ENCODE data around the gene SDF4. TPM values are rescaled to one million over a fixed set of nuclear protein-coding genes. Genes with fewer than 3 reads are reported as not detected.

The SDF4 gene
- total and polyA plus RNA-seq, 11 donors, result 102 to 212 (median 120) TPM

DNA sequence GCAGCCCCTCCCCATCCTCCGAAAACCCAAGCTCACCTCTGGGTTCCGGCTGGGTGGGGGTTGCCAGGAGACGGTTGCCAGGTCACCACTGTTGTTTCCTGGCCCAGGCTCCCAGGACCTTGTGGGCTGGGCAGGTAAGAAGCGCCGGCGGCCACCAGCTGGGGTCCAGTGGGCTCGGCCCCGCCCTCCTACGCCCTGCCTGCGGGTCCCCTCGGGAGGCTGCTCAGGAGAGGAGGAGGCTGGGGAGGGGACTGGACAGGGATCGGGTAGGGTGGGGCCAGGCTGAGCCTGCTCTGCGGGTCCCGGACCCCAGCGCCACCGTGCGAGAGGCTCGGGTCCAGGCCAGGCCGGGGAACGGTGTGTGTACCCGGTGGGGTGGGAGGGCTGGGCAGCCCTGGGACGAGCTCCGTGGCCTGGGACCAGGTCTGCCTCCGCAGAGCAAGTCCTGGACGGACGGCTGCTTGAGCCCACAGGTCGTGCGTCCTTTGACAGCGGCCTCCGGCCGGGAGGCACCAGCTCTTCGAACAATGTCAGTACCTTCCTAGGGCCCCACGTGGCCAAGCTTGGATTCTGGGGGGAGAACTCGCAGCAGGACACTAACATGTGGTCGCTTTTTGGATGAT, 57.9 kb downstream of the SDF4 start, which contains the start of gene TTLL10:
TSS of gene TTLL10 (plus strand) at position 88 of the 623 bp plus-strand sequence. CDS start 5,336 bp downstream, outside the sequence.
- Histone ChIP-seq H3K27me3 (peaks cover 22 to 91% (median 66%) of the 10 kb centered on the region in 9 donors), H3K4me3 (no peak within 1 kb of the TSS), H3K27ac (no peak within 1 kb of the TSS), H3K36me3 (no peaks in the 10 kb centered on the region), H3K4me1 (peaks cover 0 to 9% (median 0%) of the 10 kb centered on the region in 12 donors), H3K9me3 (no peaks in the 10 kb centered on the region)
- peak in 4 of 5 donors; percentile 7 to 66 (median 24) for DNase-seq
- TF ChIP-seq POLR2A (IDR thresholded peaks at IDR 0.05), result no peak
- TF ChIP-seq, protein P1, sequence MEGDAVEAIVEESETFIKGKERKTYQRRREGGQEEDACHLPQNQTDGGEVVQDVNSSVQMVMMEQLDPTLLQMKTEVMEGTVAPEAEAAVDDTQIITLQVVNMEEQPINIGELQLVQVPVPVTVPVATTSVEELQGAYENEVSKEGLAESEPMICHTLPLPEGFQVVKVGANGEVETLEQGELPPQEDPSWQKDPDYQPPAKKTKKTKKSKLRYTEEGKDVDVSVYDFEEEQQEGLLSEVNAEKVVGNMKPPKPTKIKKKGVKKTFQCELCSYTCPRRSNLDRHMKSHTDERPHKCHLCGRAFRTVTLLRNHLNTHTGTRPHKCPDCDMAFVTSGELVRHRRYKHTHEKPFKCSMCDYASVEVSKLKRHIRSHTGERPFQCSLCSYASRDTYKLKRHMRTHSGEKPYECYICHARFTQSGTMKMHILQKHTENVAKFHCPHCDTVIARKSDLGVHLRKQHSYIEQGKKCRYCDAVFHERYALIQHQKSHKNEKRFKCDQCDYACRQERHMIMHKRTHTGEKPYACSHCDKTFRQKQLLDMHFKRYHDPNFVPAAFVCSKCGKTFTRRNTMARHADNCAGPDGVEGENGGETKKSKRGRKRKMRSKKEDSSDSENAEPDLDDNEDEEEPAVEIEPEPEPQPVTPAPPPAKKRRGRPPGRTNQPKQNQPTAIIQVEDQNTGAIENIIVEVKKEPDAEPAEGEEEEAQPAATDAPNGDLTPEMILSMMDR (IDR thresholded peaks at IDR 0.05), result no peak
- peak in 1 of 4 donors; percentile 40 for ATAC-seq
- 13 to 23% (median 16%) methylated on average over 13 to 35 of the region's 35 CpGs for WGBS, 4 donors
- intact Hi-C loops (cut with DNase I), result no loop called here

DNA sequence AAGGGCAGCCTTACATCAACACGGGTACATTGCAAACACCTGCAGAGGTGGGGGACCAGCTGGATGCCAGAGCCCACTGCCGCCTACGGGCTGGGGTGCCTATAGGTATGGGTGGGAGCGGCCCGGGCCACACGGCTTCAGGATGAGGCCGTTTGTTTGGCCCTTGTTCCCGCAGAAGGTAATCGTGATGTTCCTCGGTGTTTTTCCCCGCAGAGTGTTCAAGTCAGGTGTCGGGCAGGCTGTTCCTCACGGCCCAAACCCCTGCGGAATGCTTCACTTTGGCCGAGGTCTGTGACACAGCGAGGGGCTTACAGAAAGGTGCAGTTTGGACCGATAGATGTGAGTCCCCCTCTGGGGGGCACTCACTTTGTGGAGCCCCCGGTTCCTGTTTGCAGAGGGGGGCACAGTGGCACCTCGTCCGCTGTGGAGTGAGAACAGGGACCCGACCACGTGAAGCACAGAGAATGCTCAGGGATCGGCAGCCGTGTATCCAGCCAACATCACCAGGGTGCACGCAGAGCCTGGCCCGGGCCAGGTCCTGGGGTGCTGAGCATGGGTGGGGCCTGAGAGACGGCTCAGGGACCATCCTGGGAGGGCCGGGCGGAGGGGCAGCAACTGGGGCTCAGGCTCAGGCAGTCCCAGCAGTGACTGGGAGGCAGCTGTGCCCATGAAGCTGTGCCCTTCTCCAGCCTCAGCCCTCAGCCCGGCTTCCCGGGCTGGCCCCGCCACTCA, 58.6 kb downstream of the SDF4 start:
- H3K27ac ChIP-seq, result no peak overlapping the region
- intact Hi-C loops (cut with DNase I), result no loop called here

DNA sequence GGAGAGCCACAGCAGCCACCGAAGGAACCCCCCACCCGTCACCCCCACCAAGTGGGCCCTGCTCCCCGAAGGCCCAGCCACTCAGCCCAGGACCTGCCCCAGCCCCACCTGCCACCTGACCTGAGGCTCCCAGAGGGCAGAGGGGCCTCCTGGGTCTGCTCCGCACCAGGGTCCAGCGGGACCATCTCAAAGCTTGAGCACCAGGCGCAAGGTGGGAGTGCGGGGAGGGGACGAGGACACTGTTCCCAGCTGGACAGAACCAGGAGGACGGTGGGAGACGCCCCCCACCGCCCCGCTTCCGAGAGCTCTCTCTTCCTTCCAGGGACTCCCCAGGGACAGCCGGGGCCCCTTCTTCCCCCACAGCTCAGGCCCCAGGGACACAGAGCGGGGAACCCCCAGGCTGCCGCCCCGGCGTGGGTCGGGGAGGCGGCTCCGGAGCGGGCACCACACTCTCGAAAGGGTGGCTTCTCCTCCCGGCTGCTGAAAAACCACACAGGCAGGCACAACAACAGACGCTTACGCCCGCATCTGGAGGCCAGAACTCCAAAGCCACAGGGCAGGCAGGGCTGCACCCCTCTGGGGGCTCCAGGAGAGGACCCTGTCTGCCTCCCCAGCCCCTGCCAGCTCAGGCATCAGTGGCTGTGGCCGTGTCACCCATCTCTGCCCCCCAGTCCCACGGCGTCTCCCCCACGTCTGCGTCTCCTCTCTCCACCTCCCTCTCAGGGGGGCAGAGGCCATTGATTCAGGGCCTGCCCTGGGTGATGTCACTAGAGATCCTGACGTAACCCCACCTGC, 60.1 kb downstream of the SDF4 start:
- peaks cover 28 to 91% (median 69%) of the 10 kb centered on the region in 9 donors for H3K27me3 ChIP-seq
- WGBS, 4 donors, result 71 to 79% (median 77%) methylated on average over 15 to 33 of the region's 33 CpGs
- H3K4me1 ChIP-seq, result peaks cover 0 to 9% (median 0%) of the 10 kb centered on the region in 12 donors
- ATAC-seq, result no peak
- DNase-seq, result peak in 3 of 5 donors; percentile 4 to 60 (median 17)
- H3K4me3 ChIP-seq, result no peak overlapping the region
- no peaks in the 10 kb centered on the region for H3K9me3 ChIP-seq
- intact Hi-C loops (cut with DNase I), result no loop called here
- no peak overlapping the region for H3K27ac ChIP-seq
- TF ChIP-seq, protein P1 (IDR thresholded peaks at IDR 0.05), result no peak
- no peak for TF ChIP-seq POLR2A (IDR thresholded peaks at IDR 0.05)
- no peaks in the 10 kb centered on the region for H3K36me3 ChIP-seq

More for the DNA sequence above, 58.6 kb downstream of the SDF4 start:
- Histone ChIP-seq H3K27me3 (peaks cover 27 to 90% (median 72%) of the 10 kb centered on the region in 9 donors), H3K4me1 (peaks cover 0 to 9% (median 0%) of the 10 kb centered on the region in 12 donors), H3K36me3 (no peaks in the 10 kb centered on the region), H3K9me3 (no peaks in the 10 kb centered on the region), H3K4me3 (no peak overlapping the region)
- TF ChIP-seq POLR2A (IDR thresholded peaks at IDR 0.05), result no peak
- TF ChIP-seq, protein P1 (IDR thresholded peaks at IDR 0.05), result no peak
- ATAC-seq (no peak), DNase-seq (peak in 2 of 5 donors; percentile 15 to 42)
- 49 to 53% (median 53%) methylated on average over 26 to 32 of the region's 32 CpGs for WGBS, 4 donors

Data from heart left ventricle (tissue), 16 donors.